ENCODE results near the gene TSHZ1.
A peak's percentile ranks its signal among the peaks of the same experiment; 100 is the strongest.

The TSHZ1 gene

GRCh38 chr18:75223687-75224347, 13.2 kb downstream of the TSHZ1 start:
- no peak for DNase-seq

DNA sequence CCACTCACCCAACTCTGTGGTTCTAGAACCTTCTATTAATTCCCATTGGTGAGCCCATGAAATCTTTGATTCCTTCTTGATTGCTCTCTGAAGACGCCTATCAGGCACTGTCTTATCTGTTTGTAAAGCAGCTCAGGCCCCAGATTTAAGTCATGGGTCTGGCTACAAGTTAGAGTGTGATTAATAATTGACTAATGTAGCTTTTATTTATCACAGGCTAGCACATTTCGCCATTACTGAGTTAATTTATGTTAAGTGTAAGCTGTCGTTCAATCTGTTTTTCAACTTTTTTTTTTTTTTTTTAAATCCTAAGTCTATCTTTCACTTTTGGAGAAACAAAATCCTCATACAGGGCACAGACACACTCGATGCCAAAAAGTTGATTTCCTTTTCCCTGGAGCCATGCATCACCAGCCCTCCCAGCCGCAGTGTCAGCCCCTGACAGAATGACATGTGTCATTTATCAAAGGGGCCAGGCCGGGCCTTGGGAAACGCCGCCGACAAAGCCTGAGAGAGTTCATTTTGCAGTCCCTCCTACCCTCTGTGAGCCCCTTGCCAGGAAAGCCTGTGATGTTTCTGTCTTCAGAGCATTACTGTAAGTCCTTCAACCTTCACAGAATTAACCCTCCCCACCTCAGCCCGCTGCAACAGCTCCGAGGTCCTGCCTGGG, 15.8 kb downstream of the TSHZ1 start:
- DNase-seq, result no peak

DNA sequence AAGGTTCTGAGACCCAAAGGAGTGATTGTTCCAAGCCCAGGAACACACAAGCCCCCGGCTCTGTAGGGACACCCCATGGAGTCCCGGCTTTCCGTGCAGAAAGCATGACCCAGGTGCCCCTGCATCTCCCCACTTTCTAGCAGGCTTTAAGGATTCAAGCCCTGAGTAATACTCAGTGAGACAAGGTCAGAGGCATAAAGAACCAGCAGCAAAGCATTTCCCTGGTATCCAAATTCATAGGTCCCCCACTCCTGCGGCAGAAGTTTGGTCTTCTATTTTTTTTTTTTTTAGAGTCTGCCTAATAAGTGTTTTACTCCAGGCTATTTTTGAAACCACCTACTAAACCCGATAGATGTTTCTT, 16.3 kb downstream of the TSHZ1 start:
- no peak for DNase-seq

DNA sequence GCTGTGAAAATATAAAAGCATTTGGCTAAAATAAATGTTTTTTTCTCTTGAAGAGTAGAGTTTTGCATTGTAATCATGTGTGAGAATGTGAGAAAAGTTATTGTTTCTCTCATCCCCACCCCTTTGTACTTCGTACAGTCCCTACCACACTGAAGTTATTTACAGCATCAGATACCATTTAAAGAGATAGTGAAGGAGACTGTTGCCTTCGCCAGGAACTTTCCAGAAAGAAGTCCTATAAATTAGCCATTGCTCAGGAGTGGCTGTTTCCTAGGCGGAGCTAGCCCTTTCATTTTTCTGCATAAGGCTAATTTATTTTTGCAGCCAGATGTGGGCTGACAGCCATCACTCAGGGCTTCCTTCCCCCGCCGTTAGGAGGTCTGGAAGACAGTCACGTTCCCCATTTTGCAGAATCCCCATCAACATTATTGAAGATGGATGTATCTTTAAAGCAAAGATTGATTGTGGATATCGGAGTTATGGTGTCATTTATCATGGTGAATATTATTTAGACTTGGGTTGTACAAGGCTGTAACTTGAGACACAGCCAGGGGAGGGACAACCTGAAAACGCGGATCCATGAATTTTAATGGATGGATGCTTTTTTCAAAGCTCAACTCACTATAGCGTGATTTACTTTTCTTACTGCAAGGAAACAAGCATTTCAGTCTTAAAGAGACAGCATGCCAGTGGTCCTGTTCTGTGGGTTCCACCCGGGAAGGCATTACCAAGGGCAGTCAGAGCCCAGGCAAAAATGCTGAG, 17.1 kb downstream of the TSHZ1 start:
- DNase-seq, result no peak

DNA sequence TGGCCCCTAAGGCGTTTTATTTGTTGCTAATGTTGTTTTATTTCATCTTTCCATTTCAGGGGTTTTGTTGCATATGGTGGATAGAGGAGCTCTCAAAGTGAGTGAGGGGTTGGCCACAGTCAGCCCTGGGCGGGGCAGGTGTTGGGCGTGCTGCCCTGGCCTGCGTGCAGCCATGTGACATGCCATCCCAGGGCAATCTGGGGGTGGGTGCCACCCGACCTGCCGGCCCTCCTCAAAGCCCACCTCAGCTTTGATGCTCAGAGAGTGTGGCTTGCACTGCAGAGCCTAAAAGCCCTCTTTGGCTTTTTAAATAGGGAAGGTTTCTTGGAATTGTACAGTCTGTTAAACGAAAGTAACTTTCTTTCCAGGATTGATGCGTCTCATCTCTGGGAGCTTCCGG, 18.4 kb downstream of the TSHZ1 start:
- no peak for DNase-seq

DNA sequence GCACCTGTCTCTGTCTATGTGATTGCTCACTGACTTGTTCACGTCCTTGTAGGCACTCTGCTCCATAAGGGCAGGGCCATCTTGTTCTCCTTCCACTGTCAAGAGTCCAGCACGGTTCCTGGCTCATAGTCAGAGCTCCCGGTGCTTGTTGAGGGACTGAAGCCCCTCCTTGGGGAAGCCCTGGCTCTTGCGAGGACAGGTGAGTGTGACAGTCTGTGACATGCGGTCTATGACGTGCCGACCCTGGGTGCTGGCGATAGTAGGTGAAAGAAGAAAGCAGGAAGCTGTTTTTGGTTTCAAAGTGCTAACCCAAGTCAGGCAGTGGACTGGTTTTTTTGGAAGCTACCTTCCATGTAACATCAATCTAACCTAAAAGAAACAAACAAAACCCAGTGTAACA, 18.8 kb downstream of the TSHZ1 start:
- no peak for DNase-seq

- DNase-seq, result no peak
Observed at GRCh38 chr18:75230163-75231052, 19.8 kb downstream of the TSHZ1 start.

GRCh38 chr18:75231053-75231406, 20.4 kb downstream of the TSHZ1 start:
- DNase-seq, result no peak

- no peak for DNase-seq
Observed at GRCh38 chr18:75234901-75235300, 24.3 kb downstream of the TSHZ1 start.

GRCh38 chr18:75235896-75236295, 25.3 kb downstream of the TSHZ1 start:
- DNase-seq, result no peak

DNA sequence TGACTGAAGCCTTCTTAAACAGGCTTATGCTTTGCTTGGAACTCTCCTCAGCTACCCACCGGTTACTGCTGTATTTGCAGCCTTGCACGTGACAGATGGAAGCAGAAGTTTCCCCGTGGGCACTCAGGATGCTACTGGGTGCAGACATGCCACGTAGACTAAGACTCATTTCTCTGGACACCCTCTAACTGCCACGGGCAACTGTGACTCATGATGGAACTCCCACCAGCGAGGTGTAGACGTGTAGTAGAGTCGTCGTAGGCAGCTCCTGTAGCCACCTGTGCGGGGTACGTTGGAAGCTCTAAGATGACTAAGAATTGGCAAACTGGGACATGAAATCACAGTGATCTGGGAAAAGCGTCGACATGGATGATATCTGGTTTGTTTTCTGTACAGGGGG, 27.5 kb downstream of the TSHZ1 start:
- no peak for DNase-seq

- no peak for DNase-seq
Observed at GRCh38 chr18:75238786-75239185, 28.2 kb downstream of the TSHZ1 start.

DNA sequence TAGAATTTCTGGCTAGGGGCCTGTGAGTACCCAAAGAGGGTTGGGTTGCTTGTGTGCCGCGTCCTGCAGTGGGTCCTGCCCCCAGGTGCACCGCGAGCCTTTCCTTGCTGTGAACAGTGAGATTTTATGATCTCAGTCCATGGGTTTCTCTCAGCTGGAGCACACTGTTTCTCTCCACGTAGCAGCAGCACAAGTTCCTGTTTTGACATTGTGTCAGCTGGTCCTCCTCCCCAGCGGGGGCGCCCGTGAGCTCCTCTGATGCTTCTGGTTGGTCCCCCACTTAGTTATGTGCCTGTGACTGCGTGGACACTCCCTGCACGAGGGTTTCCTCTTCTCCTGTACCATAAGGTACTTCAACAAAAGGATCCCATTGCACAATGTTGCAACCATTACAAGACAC, 29.8 kb downstream of the TSHZ1 start:
- DNase-seq, result peak; percentile 22 to 51

- no peak for DNase-seq
Observed at GRCh38 chr18:75241705-75242104, 31.1 kb downstream of the TSHZ1 start.

DNA sequence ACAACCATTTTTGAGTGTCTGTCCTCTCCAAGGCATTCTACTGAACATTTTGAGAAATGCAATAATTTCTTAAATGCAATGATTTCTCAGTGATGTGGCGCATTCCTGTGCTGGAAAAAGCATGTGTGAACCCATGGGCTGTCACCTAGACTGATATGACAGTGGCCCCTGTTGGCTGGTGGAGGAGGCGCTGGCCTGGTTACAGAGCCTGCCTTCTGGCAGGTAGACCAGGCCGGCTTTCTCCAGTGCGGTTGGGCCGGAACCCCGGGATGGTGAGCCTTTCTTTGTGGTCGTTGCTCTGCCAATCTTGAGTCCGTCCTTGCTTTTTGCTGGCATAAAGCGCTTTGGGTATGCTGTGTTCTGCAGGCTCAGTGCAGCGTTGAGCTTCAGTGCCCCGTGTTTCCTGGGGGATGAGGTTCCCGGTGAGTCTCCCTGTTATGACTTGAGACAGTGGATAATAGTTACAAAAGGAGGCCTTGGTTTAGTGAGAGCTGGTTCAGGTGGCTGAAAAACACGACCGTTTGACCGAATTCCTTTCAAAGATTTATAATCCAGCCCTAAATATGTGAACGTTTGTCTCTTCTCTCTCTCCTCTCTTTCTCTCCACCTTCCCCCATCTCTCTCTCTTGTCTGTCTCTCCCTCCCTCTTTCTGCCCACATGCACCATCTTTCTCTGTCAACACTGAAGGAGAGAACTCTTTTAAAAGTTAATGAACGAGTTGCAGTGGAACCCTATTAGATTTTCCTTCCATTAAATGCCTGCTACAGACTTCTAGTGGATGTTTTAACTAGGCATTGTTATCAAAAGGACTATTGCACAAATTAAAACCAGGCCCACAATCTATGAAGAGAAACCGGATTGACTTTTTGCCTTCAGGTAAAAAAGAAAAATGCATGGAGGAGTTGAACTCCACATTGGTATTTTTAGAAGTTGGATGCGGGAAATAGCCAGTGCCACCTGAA, 34.0 kb downstream of the TSHZ1 start:
- DNase-seq, result no peak

- DNase-seq, result no peak
Observed at GRCh38 chr18:75246721-75247610, 36.4 kb downstream of the TSHZ1 start.

DNA sequence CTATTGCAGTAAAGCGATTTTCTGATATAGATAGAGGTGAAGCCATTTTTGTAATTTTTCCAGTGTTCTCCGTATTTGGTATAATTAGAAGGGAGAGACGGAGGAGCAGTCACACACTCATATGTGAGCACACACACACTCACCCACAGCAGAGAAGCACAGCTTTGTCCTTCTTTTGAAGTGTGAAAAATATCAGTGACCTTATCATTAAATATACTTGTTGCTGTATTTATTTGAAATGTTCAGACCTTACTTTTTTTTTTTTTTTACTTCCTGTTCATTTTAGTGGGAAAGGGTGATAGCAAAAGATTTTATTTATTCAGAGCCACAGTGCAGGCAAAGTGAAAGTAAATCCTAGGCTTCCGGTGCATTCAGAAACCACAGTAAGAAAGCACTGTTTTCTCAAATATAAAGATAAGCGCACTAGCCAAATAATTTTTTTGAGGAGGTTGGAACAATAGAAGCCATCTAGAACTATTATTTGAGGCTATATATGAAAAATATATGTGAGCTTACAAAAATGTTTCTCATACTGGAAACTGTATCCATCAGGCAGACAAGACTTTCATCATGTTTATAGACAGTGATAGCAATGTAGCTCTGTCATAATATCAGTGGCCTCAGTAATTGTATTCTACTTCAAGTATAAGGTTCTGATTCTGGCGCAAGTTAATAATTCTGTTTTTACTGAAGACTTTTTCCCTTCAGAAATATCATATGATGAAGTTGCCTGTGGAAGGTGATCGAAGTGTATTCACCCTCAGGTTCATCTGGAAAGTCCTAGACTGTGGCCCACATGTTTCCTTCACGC, 37.2 kb downstream of the TSHZ1 start:
- peak; percentile 47 to 59 for DNase-seq

GRCh38 chr18:75248426-75249174, 38.0 kb downstream of the TSHZ1 start:
- no peak for DNase-seq

DNA sequence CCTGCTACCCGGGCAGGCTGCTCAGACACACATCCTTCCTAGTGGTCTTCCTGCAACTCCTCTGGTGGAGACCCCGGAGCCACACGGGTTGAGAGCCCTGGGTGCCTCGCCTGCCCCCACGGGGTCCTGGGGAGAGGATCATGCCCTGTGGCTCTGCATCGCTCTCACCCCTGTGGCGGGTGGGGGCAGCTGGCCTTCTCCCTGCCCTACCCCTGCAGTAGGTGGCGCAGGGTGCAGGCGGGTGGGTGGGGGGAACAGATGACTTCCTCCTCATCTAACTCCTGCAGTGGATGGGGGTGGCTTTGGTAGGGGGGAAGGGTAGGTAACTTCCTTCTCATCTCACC, 38.5 kb downstream of the TSHZ1 start:
- no peak for DNase-seq
